ENCODE data around the gene SEL1L. TPM values are rescaled to one million over a fixed set of nuclear protein-coding genes. Genes with fewer than 3 reads are reported as not detected.

Gene SEL1L
- total and polyA plus RNA-seq, 2 experiments from 2014 or later, result 20.6 to 22.6 TPM

- TF ChIP-seq ETS1 (IDR thresholded peaks at IDR 0.05) (no peak), STAT1 (IDR thresholded peaks at IDR 0.05; ENCODE audit: unreplicated experiment) (no peak), EZH2phosphoT487 (IDR thresholded peaks at IDR 0.05; ENCODE audit: unreplicated experiment) (no peak), POLR2AphosphoS5 (IDR thresholded peaks at IDR 0.05; ENCODE audit: low read depth) (no peak), NANOG (IDR thresholded peaks at IDR 0.05; ENCODE audit: borderline replicate concordance) (no peak), CREB1 (CRISPR knock-in tag; IDR thresholded peaks at IDR 0.05; ENCODE audit: low read depth) (no peak), JUNB (IDR thresholded peaks at IDR 0.05; ENCODE audit: unreplicated experiment) (no peak), ZNF331 (CRISPR knock-in tag; IDR thresholded peaks at IDR 0.05; ENCODE audit: low read depth) (no peak), ZNF462 (CRISPR knock-in tag; IDR thresholded peaks at IDR 0.05) (no peak), ZNF114 (CRISPR knock-in tag; IDR thresholded peaks at IDR 0.05) (no peak), EZH2 (IDR thresholded peaks at IDR 0.05; ENCODE audit: low read depth, unreplicated experiment) (no peak)
- TF ChIP-seq, protein P1, sequence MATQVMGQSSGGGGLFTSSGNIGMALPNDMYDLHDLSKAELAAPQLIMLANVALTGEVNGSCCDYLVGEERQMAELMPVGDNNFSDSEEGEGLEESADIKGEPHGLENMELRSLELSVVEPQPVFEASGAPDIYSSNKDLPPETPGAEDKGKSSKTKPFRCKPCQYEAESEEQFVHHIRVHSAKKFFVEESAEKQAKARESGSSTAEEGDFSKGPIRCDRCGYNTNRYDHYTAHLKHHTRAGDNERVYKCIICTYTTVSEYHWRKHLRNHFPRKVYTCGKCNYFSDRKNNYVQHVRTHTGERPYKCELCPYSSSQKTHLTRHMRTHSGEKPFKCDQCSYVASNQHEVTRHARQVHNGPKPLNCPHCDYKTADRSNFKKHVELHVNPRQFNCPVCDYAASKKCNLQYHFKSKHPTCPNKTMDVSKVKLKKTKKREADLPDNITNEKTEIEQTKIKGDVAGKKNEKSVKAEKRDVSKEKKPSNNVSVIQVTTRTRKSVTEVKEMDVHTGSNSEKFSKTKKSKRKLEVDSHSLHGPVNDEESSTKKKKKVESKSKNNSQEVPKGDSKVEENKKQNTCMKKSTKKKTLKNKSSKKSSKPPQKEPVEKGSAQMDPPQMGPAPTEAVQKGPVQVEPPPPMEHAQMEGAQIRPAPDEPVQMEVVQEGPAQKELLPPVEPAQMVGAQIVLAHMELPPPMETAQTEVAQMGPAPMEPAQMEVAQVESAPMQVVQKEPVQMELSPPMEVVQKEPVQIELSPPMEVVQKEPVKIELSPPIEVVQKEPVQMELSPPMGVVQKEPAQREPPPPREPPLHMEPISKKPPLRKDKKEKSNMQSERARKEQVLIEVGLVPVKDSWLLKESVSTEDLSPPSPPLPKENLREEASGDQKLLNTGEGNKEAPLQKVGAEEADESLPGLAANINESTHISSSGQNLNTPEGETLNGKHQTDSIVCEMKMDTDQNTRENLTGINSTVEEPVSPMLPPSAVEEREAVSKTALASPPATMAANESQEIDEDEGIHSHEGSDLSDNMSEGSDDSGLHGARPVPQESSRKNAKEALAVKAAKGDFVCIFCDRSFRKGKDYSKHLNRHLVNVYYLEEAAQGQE (IDR thresholded peaks at IDR 0.05; ENCODE audit: unreplicated experiment), result no peak
- TF ChIP-seq, protein P2, sequence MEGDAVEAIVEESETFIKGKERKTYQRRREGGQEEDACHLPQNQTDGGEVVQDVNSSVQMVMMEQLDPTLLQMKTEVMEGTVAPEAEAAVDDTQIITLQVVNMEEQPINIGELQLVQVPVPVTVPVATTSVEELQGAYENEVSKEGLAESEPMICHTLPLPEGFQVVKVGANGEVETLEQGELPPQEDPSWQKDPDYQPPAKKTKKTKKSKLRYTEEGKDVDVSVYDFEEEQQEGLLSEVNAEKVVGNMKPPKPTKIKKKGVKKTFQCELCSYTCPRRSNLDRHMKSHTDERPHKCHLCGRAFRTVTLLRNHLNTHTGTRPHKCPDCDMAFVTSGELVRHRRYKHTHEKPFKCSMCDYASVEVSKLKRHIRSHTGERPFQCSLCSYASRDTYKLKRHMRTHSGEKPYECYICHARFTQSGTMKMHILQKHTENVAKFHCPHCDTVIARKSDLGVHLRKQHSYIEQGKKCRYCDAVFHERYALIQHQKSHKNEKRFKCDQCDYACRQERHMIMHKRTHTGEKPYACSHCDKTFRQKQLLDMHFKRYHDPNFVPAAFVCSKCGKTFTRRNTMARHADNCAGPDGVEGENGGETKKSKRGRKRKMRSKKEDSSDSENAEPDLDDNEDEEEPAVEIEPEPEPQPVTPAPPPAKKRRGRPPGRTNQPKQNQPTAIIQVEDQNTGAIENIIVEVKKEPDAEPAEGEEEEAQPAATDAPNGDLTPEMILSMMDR (conservative IDR thresholded peaks at IDR 0.05; ENCODE audit: low read depth in 2 of 2), result no peak
- Histone ChIP-seq H3K4me3 (peak overlapping the region; percentile 87), H3K4me2 (peak overlapping the region; percentile 93), H3K27me3 (ENCODE audit: insufficient read depth) (no peaks in the 10 kb centered on the region), H3K27ac (ENCODE audit: low read depth) (no peak overlapping the region), H2AFZ (peak overlapping the region; percentile 80), H3F3A (replicated peaks; ENCODE audit: low read depth) (no peaks in the 10 kb centered on the region), H3K9me2 (ENCODE audit: insufficient read depth) (no peaks in the 10 kb centered on the region), H4K20me1 (replicated peaks; ENCODE audit: insufficient read depth) (peaks cover 10% of the 10 kb centered on the region), H3K36me3 (ENCODE audit: insufficient read depth) (no peaks in the 10 kb centered on the region; the same call in 1 of the 2 replicates), H3K79me2 (replicated peaks; ENCODE audit: insufficient read depth) (peaks cover 31% of the 10 kb centered on the region), H3K4me1 (ENCODE audit: insufficient read depth) (peaks cover 6% of the 10 kb centered on the region; the same call in 1 of the 2 replicates)
- H3K27ac Mint-ChIP-seq, result no peak overlapping the region
- peak overlapping the region; percentile 92 for H3K4me3 Mint-ChIP-seq
- DNase-seq (ENCODE audit: low spot score), result no peak
- peaks cover 11% of the 10 kb centered on the region; the same call in 2 of the 3 replicates for H3K36me3 Mint-ChIP-seq (ENCODE audit: low read depth)
- peaks cover 13% of the 10 kb centered on the region for H3K9me3 Mint-ChIP-seq
- peaks cover 4% of the 10 kb centered on the region for H3K27me3 Mint-ChIP-seq (ENCODE audit: insufficient read depth, low read depth, poor library complexity)
- peaks cover 11% of the 10 kb centered on the region; the same call in 2 of the 3 replicates for H3K4me1 Mint-ChIP-seq
- no peak for ATAC-seq
Measured at GRCh38 chr14:81533212-81533535, 479 bp downstream of the SEL1L start.
